HepG2 (cell line): Measurements from ENCODE around the gene STPG4. TPM values are rescaled to one million over a fixed set of nuclear protein-coding genes. Genes with fewer than 3 reads are reported as not detected.

ENCODE experiments used
- AKAP8 ChIP-seq: sonication (generic); formaldehyde crosslinking; IDR thresholded peaks from 2 replicates; pipeline ENCODE4 v1.5.1; 2020; ENCODE audit warnings: mild to moderate bottlenecking, missing genetic modification reagents
- ARNT2 ChIP-seq: sonication (generic); formaldehyde crosslinking; IDR thresholded peaks from 2 replicates; pipeline ENCODE4 v1.8.0; 2022; ENCODE audit warnings: mild to moderate bottlenecking, low read depth, missing genetic modification reagents, moderate library complexity
- HBP1 ChIP-seq: IDR thresholded peaks from 2 replicates; pipeline ENCODE4 v1.6.1; 2016; ENCODE audit warnings: low read depth, control low read depth
- RFX5 ChIP-seq: IDR thresholded peaks from 2 replicates; pipeline ENCODE4 v1.6.1; 2011; ENCODE audit warnings: low read depth, low read length, improper control_type of control experiment
- RFXANK ChIP-seq: IDR thresholded peaks from 2 replicates; pipeline ENCODE4 v1.6.1; 2016
- SNAPC5 ChIP-seq: sonication (generic); formaldehyde crosslinking; IDR thresholded peaks from 2 replicates; pipeline ENCODE4 v1.8.1; 2023; ENCODE audit warnings: mild to moderate bottlenecking, missing genetic modification reagents, borderline replicate concordance
- TEAD2 ChIP-seq: sonication (generic); formaldehyde crosslinking; IDR thresholded peaks from 2 replicates; pipeline ENCODE4 v1.9.0; 2021; ENCODE audit warnings: missing genetic modification reagents
- TOPORS ChIP-seq: sonication (generic); formaldehyde crosslinking; IDR thresholded peaks from 2 replicates; pipeline ENCODE4 v1.8.0; 2023; ENCODE audit warnings: mild to moderate bottlenecking, missing genetic modification reagents
- ZC3H4 ChIP-seq: sonication (generic); formaldehyde crosslinking; IDR thresholded peaks from 2 replicates; pipeline ENCODE4 v1.4.0; 2020; ENCODE audit warnings: missing genetic modification reagents, borderline replicate concordance
- ZFP82 ChIP-seq: sonication (generic); formaldehyde crosslinking; IDR thresholded peaks from 2 replicates; pipeline ENCODE4 v1.5.1; 2020; ENCODE audit warnings: mild to moderate bottlenecking, missing genetic modification reagents, borderline replicate concordance
- ZNF350 ChIP-seq: sonication (generic); formaldehyde crosslinking; IDR thresholded peaks from 2 replicates; pipeline ENCODE4 v1.4.0; 2020; ENCODE audit warnings: mild to moderate bottlenecking, low read depth, missing genetic modification reagents, borderline replicate concordance
- ZNF598 ChIP-seq: sonication (generic); formaldehyde crosslinking; IDR thresholded peaks from 2 replicates; pipeline ENCODE4 v1.5.1; 2020; ENCODE audit warnings: mild to moderate bottlenecking, missing genetic modification reagents, borderline replicate concordance
- polyA plus RNA-seq, 8 experiments: library from polyadenylated mRNA; depleted of rRNA in 3 of 8; stranded (reverse) in 7 of 8; unstranded in 1 of 8; fragments of >200 nt; fragmentation: Illumina TruSeq in 4 of 8; extraction: Trizol in 4 of 8; gene quantifications; 2 replicates each; pipeline versions ENCODE4 v1.2.1 to v1.2.3, GENCODE V29; 2011 to 2016; ENCODE audit warnings: low read depth in 4 of 8, missing spikeins in 1 of 8, mixed read lengths in 1 of 8; ENCODE audit not compliant: insufficient read depth in 1 of 8
- total RNA-seq, 5 experiments: library from RNA; depleted of rRNA; stranded (reverse); fragments of >200 nt; fragmentation: Illumina TruSeq; extraction: Trizol; gene quantifications; 2 replicates each; pipeline ENCODE4 v1.2.3, GENCODE V29; 2016; ENCODE audit warnings: low read depth in 1 of 5
- TF ChIP-seq, protein P1 (sequence below): sonication (generic); formaldehyde crosslinking; IDR thresholded peaks from 2 replicates; pipeline ENCODE4 v1.8.0; 2022; ENCODE audit warnings: mild to moderate bottlenecking, missing genetic modification reagents, moderate library complexity
- TF ChIP-seq, protein P2 (sequence below): sonication (generic); formaldehyde crosslinking; conservative IDR thresholded peaks from 2 replicates; pipeline ENCODE4 v1.8.0; 2022; ENCODE audit warnings: low read depth, missing genetic modification reagents
- TF ChIP-seq, protein P3 (sequence below): sonication (generic); formaldehyde crosslinking; IDR thresholded peaks from 2 replicates; pipeline ENCODE4 v1.8.0; 2022; ENCODE audit warnings: mild to moderate bottlenecking, missing genetic modification reagents, moderate library complexity
- TF ChIP-seq, protein P4 (sequence below): sonication (generic); formaldehyde crosslinking; IDR thresholded peaks from 2 replicates; pipeline ENCODE4 v1.4.0; 2020; ENCODE audit warnings: missing genetic modification reagents
- TF ChIP-seq, protein P5 (sequence below): sonication (generic); formaldehyde crosslinking; IDR thresholded peaks from 2 replicates; pipeline ENCODE4 v1.4.0; 2020; ENCODE audit warnings: missing genetic modification reagents
- TF ChIP-seq, protein P6 (sequence below): sonication (generic); formaldehyde crosslinking; IDR thresholded peaks from 2 replicates; pipeline ENCODE4 v1.9.0; 2022; ENCODE audit warnings: low read depth, missing genetic modification reagents
- TF ChIP-seq, protein P7 (sequence below): sonication (generic); formaldehyde crosslinking; conservative IDR thresholded peaks from 2 replicates; pipeline ENCODE4 v1.8.1; 2023; ENCODE audit warnings: missing genetic modification reagents

Gene STPG4
- total and polyA plus RNA-seq, 2 of the 13 experiments (the other 11 are each of a cell fraction or from before 2014, with no cell fraction given) = 0.11 to 0.15 TPM

GRCh38 chr2:47040651-47041050, 114.5 kb downstream of the STPG4 start (continued):
- TF ChIP-seq HBP1 (CRISPR knock-in tag) (no peak), SNAPC5 (CRISPR knock-in tag) (no peak), ZNF350 (CRISPR knock-in tag) (peak; percentile 23; the same call in 1 of the 2 replicates), ARNT2 (CRISPR knock-in tag) (no peak), TEAD2 (no peak), RFX5 (no peak), AKAP8 (CRISPR knock-in tag) (no peak), TOPORS (CRISPR knock-in tag) (no peak), ZC3H4 (CRISPR knock-in tag) (no peak), ZFP82 (CRISPR knock-in tag) (no peak), RFXANK (CRISPR knock-in tag) (no peak), ZNF598 (CRISPR knock-in tag) (no peak)
- TF ChIP-seq, protein P1, sequence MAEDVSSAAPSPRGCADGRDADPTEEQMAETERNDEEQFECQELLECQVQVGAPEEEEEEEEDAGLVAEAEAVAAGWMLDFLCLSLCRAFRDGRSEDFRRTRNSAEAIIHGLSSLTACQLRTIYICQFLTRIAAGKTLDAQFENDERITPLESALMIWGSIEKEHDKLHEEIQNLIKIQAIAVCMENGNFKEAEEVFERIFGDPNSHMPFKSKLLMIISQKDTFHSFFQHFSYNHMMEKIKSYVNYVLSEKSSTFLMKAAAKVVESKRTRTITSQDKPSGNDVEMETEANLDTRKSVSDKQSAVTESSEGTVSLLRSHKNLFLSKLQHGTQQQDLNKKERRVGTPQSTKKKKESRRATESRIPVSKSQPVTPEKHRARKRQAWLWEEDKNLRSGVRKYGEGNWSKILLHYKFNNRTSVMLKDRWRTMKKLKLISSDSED = no peak
- TF ChIP-seq, protein P2, sequence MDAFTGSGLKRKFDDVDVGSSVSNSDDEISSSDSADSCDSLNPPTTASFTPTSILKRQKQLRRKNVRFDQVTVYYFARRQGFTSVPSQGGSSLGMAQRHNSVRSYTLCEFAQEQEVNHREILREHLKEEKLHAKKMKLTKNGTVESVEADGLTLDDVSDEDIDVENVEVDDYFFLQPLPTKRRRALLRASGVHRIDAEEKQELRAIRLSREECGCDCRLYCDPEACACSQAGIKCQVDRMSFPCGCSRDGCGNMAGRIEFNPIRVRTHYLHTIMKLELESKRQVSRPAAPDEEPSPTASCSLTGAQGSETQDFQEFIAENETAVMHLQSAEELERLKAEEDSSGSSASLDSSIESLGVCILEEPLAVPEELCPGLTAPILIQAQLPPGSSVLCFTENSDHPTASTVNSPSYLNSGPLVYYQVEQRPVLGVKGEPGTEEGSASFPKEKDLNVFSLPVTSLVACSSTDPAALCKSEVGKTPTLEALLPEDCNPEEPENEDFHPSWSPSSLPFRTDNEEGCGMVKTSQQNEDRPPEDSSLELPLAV (CRISPR knock-in tag) = no peak
- TF ChIP-seq, protein P3, sequence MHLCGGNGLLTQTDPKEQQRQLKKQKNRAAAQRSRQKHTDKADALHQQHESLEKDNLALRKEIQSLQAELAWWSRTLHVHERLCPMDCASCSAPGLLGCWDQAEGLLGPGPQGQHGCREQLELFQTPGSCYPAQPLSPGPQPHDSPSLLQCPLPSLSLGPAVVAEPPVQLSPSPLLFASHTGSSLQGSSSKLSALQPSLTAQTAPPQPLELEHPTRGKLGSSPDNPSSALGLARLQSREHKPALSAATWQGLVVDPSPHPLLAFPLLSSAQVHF = no peak
- TF ChIP-seq, protein P4, sequence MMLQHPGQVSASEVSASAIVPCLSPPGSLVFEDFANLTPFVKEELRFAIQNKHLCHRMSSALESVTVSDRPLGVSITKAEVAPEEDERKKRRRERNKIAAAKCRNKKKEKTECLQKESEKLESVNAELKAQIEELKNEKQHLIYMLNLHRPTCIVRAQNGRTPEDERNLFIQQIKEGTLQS (CRISPR knock-in tag) = no peak
- TF ChIP-seq, protein P5, sequence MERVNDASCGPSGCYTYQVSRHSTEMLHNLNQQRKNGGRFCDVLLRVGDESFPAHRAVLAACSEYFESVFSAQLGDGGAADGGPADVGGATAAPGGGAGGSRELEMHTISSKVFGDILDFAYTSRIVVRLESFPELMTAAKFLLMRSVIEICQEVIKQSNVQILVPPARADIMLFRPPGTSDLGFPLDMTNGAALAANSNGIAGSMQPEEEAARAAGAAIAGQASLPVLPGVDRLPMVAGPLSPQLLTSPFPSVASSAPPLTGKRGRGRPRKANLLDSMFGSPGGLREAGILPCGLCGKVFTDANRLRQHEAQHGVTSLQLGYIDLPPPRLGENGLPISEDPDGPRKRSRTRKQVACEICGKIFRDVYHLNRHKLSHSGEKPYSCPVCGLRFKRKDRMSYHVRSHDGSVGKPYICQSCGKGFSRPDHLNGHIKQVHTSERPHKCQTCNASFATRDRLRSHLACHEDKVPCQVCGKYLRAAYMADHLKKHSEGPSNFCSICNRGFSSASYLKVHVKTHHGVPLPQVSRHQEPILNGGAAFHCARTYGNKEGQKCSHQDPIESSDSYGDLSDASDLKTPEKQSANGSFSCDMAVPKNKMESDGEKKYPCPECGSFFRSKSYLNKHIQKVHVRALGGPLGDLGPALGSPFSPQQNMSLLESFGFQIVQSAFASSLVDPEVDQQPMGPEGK = 0 out of 2 replicates have a peak, but pooled peaks have one; percentile 7
- TF ChIP-seq, protein P6, sequence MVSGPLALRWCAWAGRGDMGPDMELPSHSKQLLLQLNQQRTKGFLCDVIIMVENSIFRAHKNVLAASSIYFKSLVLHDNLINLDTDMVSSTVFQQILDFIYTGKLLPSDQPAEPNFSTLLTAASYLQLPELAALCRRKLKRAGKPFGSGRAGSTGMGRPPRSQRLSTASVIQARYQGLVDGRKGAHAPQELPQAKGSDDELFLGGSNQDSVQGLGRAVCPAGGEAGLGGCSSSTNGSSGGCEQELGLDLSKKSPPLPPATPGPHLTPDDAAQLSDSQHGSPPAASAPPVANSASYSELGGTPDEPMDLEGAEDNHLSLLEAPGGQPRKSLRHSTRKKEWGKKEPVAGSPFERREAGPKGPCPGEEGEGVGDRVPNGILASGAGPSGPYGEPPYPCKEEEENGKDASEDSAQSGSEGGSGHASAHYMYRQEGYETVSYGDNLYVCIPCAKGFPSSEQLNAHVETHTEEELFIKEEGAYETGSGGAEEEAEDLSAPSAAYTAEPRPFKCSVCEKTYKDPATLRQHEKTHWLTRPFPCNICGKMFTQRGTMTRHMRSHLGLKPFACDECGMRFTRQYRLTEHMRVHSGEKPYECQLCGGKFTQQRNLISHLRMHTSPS = no peak
- TF ChIP-seq, protein P7, sequence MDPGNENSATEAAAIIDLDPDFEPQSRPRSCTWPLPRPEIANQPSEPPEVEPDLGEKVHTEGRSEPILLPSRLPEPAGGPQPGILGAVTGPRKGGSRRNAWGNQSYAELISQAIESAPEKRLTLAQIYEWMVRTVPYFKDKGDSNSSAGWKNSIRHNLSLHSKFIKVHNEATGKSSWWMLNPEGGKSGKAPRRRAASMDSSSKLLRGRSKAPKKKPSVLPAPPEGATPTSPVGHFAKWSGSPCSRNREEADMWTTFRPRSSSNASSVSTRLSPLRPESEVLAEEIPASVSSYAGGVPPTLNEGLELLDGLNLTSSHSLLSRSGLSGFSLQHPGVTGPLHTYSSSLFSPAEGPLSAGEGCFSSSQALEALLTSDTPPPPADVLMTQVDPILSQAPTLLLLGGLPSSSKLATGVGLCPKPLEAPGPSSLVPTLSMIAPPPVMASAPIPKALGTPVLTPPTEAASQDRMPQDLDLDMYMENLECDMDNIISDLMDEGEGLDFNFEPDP (CRISPR knock-in tag) = no peak
